GM18511 (cell line): ENCODE measurements around the gene COL5A1.
"Not testable (repeated sequence)": the region's sequence is repeated elsewhere in the genome, so short reads cannot be mapped to it uniquely, and the experiment has no call there.

ENCODE experiments used
- ATAC-seq: cut with Tn5 transposase; IDR thresholded peaks from one replicate; pipeline ENCODE4 v1.9.1; 2021; ENCODE audit warnings: mild to moderate bottlenecking, moderate library complexity; ENCODE audit not compliant: unreplicated experiment

The COL5A1 gene

GRCh38 chr9:134690301-134690751, 48.7 kb downstream of the COL5A1 start:
- no peak for ATAC-seq

- ATAC-seq, result no peak
These were observed 49.5 kb downstream of the COL5A1 start for GRCh38 chr9:134690946-134691694.

GRCh38 chr9:134691695-134692572, 50.3 kb downstream of the COL5A1 start:
- no peak for ATAC-seq

GRCh38 chr9:134692573-134692860, 50.9 kb downstream of the COL5A1 start:
- no peak for ATAC-seq

- no peak for ATAC-seq
These were observed 51.4 kb downstream of the COL5A1 start for GRCh38 chr9:134693011-134693410.

- no peak for ATAC-seq
These were observed 52.2 kb downstream of the COL5A1 start for GRCh38 chr9:134693641-134694367.

- no peak for ATAC-seq
These were observed 52.7 kb downstream of the COL5A1 start for GRCh38 chr9:134694368-134694665.

GRCh38 chr9:134694714-134695113, 53.1 kb downstream of the COL5A1 start:
- ATAC-seq, result no peak

GRCh38 chr9:134695144-134695543, 53.5 kb downstream of the COL5A1 start:
- ATAC-seq, result no peak

- no peak for ATAC-seq
These were observed 54.8 kb downstream of the COL5A1 start for GRCh38 chr9:134696433-134696832.

GRCh38 chr9:134698111-134698510, 56.5 kb downstream of the COL5A1 start:
- ATAC-seq, result no peak

- no peak for ATAC-seq
These were observed 57.2 kb downstream of the COL5A1 start for GRCh38 chr9:134698587-134699342.

- no peak for ATAC-seq
These were observed 57.7 kb downstream of the COL5A1 start for GRCh38 chr9:134699343-134699740.

GRCh38 chr9:134700636-134701350, 59.2 kb downstream of the COL5A1 start:
- no peak for ATAC-seq

GRCh38 chr9:134701581-134702259, 60.1 kb downstream of the COL5A1 start:
- ATAC-seq, result no peak

GRCh38 chr9:134702291-134702690, 60.7 kb downstream of the COL5A1 start:
- ATAC-seq, result no peak

GRCh38 chr9:134703730-134704114, 62.1 kb downstream of the COL5A1 start:
- not testable (repeated sequence) for ATAC-seq

- no peak for ATAC-seq
These were observed 62.9 kb downstream of the COL5A1 start for GRCh38 chr9:134704498-134704897.

- ATAC-seq, result no peak
These were observed 64.2 kb downstream of the COL5A1 start for GRCh38 chr9:134705786-134706185.

- ATAC-seq, result no peak
These were observed 64.9 kb downstream of the COL5A1 start for GRCh38 chr9:134706522-134706921.
